ENCODE data around the gene LRFN2. TPM values are rescaled to one million over a fixed set of nuclear protein-coding genes. Genes with fewer than 3 reads are reported as not detected.

Gene LRFN2
- total RNA-seq, 6 donors from 2014 or later, result 0.06 to 0.20 TPM; not detected in 4

- no peak for ATAC-seq (ENCODE audit: low FRiP score in 2 of 2)
- 86 to 90% methylated on average over 3 of the region's 3 CpGs for WGBS, 2 donors
- H3K36me3 ChIP-seq, result no peaks in the 10 kb centered on the region
- TF ChIP-seq EP300 (IDR thresholded peaks at IDR 0.05) (no peak), POLR2A (IDR thresholded peaks at IDR 0.05) (no peak), CTCF (IDR thresholded peaks at IDR 0.05) (no peak), POLR2AphosphoS5 (IDR thresholded peaks at IDR 0.05) (no peak)
- no peak overlapping the region for H3K4me3 ChIP-seq
- H3K4me1 ChIP-seq, result no peaks in the 10 kb centered on the region
- no peaks in the 10 kb centered on the region for H3K27me3 ChIP-seq
- H3K27ac ChIP-seq, result no peak overlapping the region
- H3K9me3 ChIP-seq, result no peaks in the 10 kb centered on the region
- DNase-seq, result no peak
These were observed 120.1 kb downstream of the LRFN2 start for GRCh38 chr6:40466986-40467539.

GRCh38 chr6:40461643-40462042, 125.5 kb downstream of the LRFN2 start:
- TF ChIP-seq POLR2A (IDR thresholded peaks at IDR 0.05) (no peak), CTCF (IDR thresholded peaks at IDR 0.05) (no peak), EP300 (IDR thresholded peaks at IDR 0.05) (no peak), POLR2AphosphoS5 (IDR thresholded peaks at IDR 0.05) (no peak)
- no peak overlapping the region for H3K4me3 ChIP-seq
- 72 to 76% methylated on average over 3 of the region's 3 CpGs for whole genome bisulfite sequencing, 2 donors
- no peaks in the 10 kb centered on the region for H3K27me3 ChIP-seq
- ATAC-seq (ENCODE audit: low FRiP score in 2 of 2) (no peak), DNase-seq (no peak)
- H3K9me3 ChIP-seq, result no peaks in the 10 kb centered on the region
- no peaks in the 10 kb centered on the region for H3K36me3 ChIP-seq
- H3K27ac ChIP-seq, result no peak overlapping the region
- no peaks in the 10 kb centered on the region for H3K4me1 ChIP-seq

- H3K4me3 ChIP-seq, result no peak overlapping the region
- no peak for DNase-seq
- no peaks in the 10 kb centered on the region for H3K4me1 ChIP-seq
- no peaks in the 10 kb centered on the region for H3K9me3 ChIP-seq
- H3K27ac ChIP-seq, result no peak overlapping the region
- H3K27me3 ChIP-seq, result no peaks in the 10 kb centered on the region
- TF ChIP-seq CTCF (IDR thresholded peaks at IDR 0.05) (no peak), POLR2AphosphoS5 (IDR thresholded peaks at IDR 0.05) (no peak), POLR2A (IDR thresholded peaks at IDR 0.05) (no peak), EP300 (IDR thresholded peaks at IDR 0.05) (no peak)
- no peak for ATAC-seq (ENCODE audit: low FRiP score in 2 of 2)
- no peaks in the 10 kb centered on the region for H3K36me3 ChIP-seq
- WGBS, 2 donors, result 83 to 91% methylated on average over 1 of the region's 1 CpG
These were observed 126.8 kb downstream of the LRFN2 start for GRCh38 chr6:40460380-40460779.

GRCh38 chr6:40457261-40457660, 129.9 kb downstream of the LRFN2 start:
- DNase-seq, result no peak
- H3K4me1 ChIP-seq, result no peaks in the 10 kb centered on the region
- no peaks in the 10 kb centered on the region for H3K9me3 ChIP-seq
- H3K27ac ChIP-seq, result no peak overlapping the region
- no peak for ATAC-seq (ENCODE audit: low FRiP score in 2 of 2)
- WGBS, 2 donors, result 86 to 92% methylated on average over 1 of the region's 1 CpG
- no peaks in the 10 kb centered on the region for H3K36me3 ChIP-seq
- H3K4me3 ChIP-seq, result no peak overlapping the region
- no peaks in the 10 kb centered on the region for H3K27me3 ChIP-seq
- no peak for TF ChIP-seq POLR2A (IDR thresholded peaks at IDR 0.05)
- no peak for TF ChIP-seq CTCF (IDR thresholded peaks at IDR 0.05)
- no peak for TF ChIP-seq POLR2AphosphoS5 (IDR thresholded peaks at IDR 0.05)
- TF ChIP-seq EP300 (IDR thresholded peaks at IDR 0.05), result no peak

- no peaks in the 10 kb centered on the region for H3K36me3 ChIP-seq
- TF ChIP-seq POLR2AphosphoS5 (IDR thresholded peaks at IDR 0.05), result no peak
- no peak for TF ChIP-seq POLR2A (IDR thresholded peaks at IDR 0.05)
- TF ChIP-seq EP300 (IDR thresholded peaks at IDR 0.05), result no peak
- no peak for TF ChIP-seq CTCF (IDR thresholded peaks at IDR 0.05)
- DNase-seq, result no peak
- no peaks in the 10 kb centered on the region for H3K4me1 ChIP-seq
- no peak overlapping the region for H3K27ac ChIP-seq
- no peaks in the 10 kb centered on the region for H3K27me3 ChIP-seq
- no peak for ATAC-seq (ENCODE audit: low FRiP score in 2 of 2)
- no peaks in the 10 kb centered on the region for H3K9me3 ChIP-seq
- 66 to 69% methylated on average over 5 of the region's 5 CpGs for WGBS, 2 donors
- H3K4me3 ChIP-seq, result no peak overlapping the region
These were observed 130.7 kb downstream of the LRFN2 start for GRCh38 chr6:40456390-40457013.
